ENCODE results near the gene LOXL4.

Gene LOXL4

DNA sequence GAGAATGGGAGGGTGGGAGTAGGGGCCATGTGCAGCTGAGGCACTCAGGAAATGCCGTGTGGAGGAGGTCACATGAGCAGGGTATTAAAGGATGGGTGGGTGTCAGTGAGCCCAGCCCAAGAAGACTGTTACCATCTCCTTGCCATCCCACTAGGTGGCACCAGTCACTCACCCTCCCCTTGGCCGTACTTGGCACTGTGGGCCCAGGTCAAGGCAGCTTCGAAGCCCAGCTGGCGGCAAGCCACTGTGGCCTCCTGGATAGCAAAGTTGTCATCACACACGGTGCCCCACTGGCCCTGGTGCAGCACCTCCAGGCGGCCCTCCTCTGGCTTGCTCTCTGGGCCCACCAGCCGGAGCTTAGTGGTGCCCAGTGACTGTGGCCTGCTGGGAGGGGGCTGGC is 5.4 kb downstream of the LOXL4 start:
- peaks cover 15% of the 10 kb centered on the region for H3K27me3 Mint-ChIP-seq (ENCODE audit: low read depth)
- no peak overlapping the region for H3K27ac Mint-ChIP-seq
- no peaks in the 10 kb centered on the region for H3K4me1 Mint-ChIP-seq (ENCODE audit: low read depth)
- no peaks in the 10 kb centered on the region for H3K9me3 Mint-ChIP-seq
- no peak overlapping the region for H3K4me3 Mint-ChIP-seq
- H3K36me3 Mint-ChIP-seq (ENCODE audit: low read depth), result no peaks in the 10 kb centered on the region

DNA sequence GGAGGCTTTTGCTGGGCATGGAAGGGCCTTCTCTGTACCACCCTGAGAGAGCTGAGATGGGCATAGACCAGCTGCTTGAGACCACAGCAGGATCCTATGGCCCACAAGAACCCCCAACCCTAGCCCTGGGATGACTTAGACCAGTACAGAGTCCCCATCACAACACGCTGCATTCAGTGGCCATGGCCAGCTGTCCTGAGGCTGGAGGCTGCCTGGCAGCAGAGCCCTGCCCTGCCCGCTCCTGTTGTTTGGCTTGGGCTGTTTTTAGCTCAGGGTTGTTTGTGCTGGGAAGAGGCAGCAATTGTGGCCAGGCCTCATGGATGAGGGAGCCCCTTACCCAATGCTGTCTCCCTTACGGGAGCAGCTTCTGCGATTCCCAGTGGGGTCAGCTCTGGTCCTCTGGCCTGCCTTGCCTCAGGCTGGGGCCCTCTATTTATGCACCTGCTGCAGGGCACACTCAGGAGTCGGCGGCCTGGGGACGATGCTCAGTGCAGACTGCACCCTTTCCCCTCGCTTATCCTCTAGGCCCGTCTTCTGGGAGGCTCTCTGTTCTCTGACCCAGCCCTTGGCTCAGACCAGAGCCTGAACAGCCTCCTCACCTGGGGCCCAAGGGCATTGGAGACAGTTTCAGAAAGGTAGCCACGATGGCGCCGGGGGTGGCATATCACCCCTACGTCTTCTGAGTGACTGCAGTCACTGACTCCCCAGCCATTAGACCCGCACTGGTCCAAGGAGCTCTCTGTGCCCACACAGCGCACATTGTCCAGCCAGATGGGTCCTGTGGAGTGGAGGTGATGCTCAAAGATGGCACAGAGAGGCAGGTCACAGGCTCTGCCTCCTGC is 6.3 kb downstream of the LOXL4 start:
- Mint-ChIP-seq H3K27me3 (ENCODE audit: low read depth) (peaks cover 8% of the 10 kb centered on the region), H3K36me3 (ENCODE audit: low read depth) (no peaks in the 10 kb centered on the region), H3K4me3 (no peak overlapping the region), H3K9me3 (no peaks in the 10 kb centered on the region), H3K4me1 (ENCODE audit: low read depth) (no peaks in the 10 kb centered on the region), H3K27ac (no peak overlapping the region)

DNA sequence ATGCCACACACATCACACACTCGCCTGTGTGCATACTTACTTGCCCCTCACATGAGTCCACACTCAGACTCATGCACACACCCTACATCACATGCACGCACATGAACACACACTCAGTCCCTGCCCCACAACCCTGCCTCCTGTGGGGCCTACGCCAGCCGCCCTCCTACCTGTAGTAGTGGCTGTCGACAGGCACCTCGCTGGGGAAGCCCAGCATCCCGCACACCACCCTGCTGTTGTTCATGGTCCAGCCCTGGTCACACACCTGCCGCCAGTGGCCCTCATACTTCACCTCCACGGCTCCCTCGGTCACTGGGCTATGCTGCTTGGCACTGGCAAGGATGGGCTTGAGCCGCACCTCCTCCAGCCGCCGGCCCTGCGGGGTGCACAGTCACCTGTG is 7.2 kb downstream of the LOXL4 start:
- Mint-ChIP-seq H3K4me1 (ENCODE audit: low read depth) (no peaks in the 10 kb centered on the region), H3K36me3 (ENCODE audit: low read depth) (peaks cover 4% of the 10 kb centered on the region), H3K27ac (no peak overlapping the region), H3K4me3 (no peak overlapping the region), H3K27me3 (ENCODE audit: low read depth) (no peaks in the 10 kb centered on the region), H3K9me3 (no peaks in the 10 kb centered on the region)

DNA sequence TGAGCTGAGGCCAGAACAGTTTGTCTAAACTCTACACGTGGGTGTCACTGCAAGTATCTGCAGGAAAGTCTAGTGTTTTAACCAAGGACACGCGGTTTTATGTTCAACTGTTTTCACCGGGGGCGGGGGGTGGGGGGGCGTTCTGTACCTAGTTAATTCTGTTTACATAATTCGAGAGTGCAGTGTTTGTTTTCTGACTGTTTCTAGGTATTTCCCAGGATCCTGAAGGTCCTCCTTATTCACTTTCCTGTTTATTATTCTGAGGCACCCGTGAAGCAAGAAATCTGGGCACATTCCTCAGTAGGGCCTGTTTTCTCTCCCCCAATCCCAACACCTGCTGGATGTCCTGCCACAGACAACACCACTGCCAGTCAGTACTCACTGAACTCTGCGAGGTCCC is 7.6 kb downstream of the LOXL4 start:
- Mint-ChIP-seq H3K27ac (no peak overlapping the region), H3K9me3 (no peaks in the 10 kb centered on the region), H3K4me3 (no peak overlapping the region), H3K36me3 (ENCODE audit: low read depth) (peaks cover 4% of the 10 kb centered on the region), H3K27me3 (ENCODE audit: low read depth) (no peaks in the 10 kb centered on the region), H3K4me1 (ENCODE audit: low read depth) (no peaks in the 10 kb centered on the region)

DNA sequence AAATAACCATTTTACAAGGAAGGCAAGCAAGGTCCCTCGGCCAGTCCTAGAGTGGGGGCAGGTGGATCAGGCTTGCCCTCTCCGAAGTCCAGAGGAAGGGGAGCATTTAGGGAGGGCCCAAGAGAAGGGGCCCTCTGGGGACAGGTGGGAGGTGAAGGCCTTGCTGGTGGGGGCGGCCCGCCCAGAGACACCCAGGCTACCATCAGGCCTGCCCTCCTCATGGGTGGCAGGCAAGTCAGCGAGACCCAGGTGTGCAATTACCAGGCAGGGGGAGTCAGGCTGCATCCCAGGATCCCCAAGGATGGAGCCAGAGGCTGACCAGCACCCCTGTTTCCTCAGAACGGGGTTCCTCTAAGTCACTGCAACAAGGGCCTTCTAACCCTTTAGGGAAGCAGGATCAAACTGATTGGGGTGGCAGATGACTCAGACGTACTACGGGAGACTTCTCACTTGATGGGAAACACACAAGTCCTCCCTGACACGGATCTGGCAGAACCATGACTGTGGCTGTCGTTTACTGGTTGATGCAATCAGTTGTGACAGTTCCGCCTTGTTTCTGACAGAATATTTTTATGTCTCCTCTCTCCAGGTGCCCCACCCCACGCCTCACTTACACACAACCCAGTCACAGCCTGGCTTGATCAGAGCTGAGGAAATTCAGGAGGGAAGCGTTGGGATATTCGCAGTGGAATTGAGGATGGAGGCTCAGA is 8.2 kb downstream of the LOXL4 start:
- no peak overlapping the region for H3K27ac Mint-ChIP-seq
- H3K36me3 Mint-ChIP-seq (ENCODE audit: low read depth), result peaks cover 4% of the 10 kb centered on the region
- H3K27me3 Mint-ChIP-seq (ENCODE audit: low read depth), result no peaks in the 10 kb centered on the region
- H3K9me3 Mint-ChIP-seq, result no peaks in the 10 kb centered on the region
- no peaks in the 10 kb centered on the region for H3K4me1 Mint-ChIP-seq (ENCODE audit: low read depth)
- no peak overlapping the region for H3K4me3 Mint-ChIP-seq

DNA sequence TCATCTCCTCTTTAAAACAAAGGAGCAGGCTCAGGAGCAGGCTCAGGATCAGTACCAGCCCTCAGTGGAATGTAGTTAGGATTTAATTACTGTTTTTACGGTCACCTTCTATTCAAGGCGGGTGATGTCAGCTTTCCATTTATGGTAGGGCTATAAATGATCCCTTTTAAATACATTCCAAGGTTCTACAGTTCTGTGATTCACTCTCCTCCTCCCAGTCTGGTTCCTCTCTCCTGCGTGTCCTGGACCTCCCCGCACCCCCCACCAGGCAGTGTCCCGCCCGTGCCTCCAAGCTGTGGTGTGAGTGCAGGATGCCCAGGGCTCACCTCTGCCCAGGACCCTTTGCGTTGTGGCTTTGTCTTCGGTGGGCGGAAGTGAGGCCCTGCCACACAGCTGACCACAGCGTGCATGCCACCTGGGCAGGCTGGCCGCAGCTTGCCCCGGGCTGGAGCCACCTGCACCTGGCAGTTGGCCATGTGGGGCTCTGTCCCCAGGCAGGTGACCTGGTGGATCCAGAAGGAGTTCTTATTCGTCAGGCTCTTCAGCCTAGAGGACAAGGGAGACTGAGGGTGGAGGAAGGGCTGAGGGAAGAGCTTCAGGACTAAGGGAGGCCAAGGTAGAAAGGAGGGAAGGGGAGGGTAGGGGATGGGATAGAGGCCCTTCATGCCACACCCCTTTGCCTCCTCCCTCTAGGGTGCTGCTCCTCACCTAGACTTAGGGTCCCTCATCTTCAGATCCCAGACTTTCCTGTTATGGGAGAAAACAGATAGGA is 9.1 kb downstream of the LOXL4 start:
- H3K36me3 Mint-ChIP-seq (ENCODE audit: low read depth), result peaks cover 4% of the 10 kb centered on the region
- H3K4me1 Mint-ChIP-seq (ENCODE audit: low read depth), result no peaks in the 10 kb centered on the region
- H3K27me3 Mint-ChIP-seq (ENCODE audit: low read depth), result no peaks in the 10 kb centered on the region
- no peaks in the 10 kb centered on the region for H3K9me3 Mint-ChIP-seq
- H3K4me3 Mint-ChIP-seq, result no peak overlapping the region
- no peak overlapping the region for H3K27ac Mint-ChIP-seq

DNA sequence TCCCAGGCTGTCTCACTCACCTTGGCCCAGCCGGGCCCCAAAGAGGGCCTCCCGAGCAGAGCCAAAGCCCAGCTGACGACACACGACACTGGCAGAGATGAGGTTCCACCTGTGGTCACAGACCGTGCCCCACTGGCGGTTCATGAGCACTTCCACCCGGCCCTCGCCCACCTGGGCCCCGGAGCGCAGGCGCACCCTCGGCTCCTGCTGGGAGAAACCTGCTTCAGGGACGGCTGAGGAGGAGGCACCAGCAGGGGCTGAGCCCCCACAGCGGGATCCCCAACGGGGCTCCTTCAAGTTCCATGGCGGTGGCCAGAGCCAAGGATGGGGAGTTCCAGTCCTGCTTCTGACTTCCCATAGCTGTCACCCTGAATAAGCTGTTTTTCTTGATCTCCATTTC is 10.0 kb downstream of the LOXL4 start:
- H3K9me3 Mint-ChIP-seq, result no peaks in the 10 kb centered on the region
- no peak overlapping the region for H3K4me3 Mint-ChIP-seq
- no peaks in the 10 kb centered on the region for H3K27me3 Mint-ChIP-seq (ENCODE audit: low read depth)
- no peak overlapping the region for H3K27ac Mint-ChIP-seq
- peaks cover 4% of the 10 kb centered on the region for H3K36me3 Mint-ChIP-seq (ENCODE audit: low read depth)
- H3K4me1 Mint-ChIP-seq (ENCODE audit: low read depth), result no peaks in the 10 kb centered on the region

DNA sequence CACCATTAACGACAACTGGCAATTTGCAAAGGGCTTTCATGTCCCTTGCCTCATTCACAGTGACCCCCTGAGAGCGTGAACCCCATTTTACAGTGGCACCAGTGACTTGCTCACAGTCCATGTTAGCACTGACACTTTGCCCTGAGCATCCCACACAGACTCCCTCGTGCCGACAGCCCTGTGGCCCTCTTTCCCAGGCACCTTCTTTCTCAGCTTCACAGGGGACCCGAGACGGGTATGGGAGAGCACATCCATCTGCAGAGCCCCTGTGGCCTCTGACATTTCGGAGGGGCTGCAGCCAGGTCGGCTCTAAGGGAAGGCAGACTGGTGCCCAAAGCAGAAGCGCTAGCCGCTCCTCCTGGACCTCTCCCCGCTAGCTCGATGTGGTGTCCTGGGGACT is 10.8 kb downstream of the LOXL4 start:
- Mint-ChIP-seq H3K27me3 (ENCODE audit: low read depth) (no peaks in the 10 kb centered on the region), H3K27ac (no peak overlapping the region), H3K4me3 (no peak overlapping the region), H3K9me3 (no peaks in the 10 kb centered on the region), H3K36me3 (ENCODE audit: low read depth) (peaks cover 4% of the 10 kb centered on the region), H3K4me1 (ENCODE audit: low read depth) (no peaks in the 10 kb centered on the region)

DNA sequence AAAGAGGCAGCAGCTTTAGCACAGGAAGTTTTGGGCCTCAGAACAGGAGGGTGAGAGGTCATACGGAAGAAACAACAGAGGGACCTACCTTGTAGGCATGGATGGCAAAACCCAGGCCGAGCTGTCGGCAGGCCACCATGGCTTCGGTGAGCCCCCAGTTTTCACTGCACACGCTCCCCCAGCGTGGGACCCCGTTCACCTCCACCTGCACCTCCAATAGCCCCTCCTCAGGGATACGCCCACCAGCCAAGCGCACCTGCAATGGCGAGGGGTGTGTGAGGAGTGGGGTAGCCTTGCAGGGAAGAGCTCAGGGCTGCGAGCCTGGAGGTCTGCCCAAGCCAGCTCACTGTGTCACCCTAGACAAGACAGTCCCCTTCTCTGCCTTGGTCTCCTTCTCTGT is 11.3 kb downstream of the LOXL4 start:
- no peaks in the 10 kb centered on the region for H3K27me3 Mint-ChIP-seq (ENCODE audit: low read depth)
- H3K9me3 Mint-ChIP-seq, result no peaks in the 10 kb centered on the region
- H3K36me3 Mint-ChIP-seq (ENCODE audit: low read depth), result peaks cover 4% of the 10 kb centered on the region
- no peak overlapping the region for H3K27ac Mint-ChIP-seq
- no peak overlapping the region for H3K4me3 Mint-ChIP-seq
- no peaks in the 10 kb centered on the region for H3K4me1 Mint-ChIP-seq (ENCODE audit: low read depth)

DNA sequence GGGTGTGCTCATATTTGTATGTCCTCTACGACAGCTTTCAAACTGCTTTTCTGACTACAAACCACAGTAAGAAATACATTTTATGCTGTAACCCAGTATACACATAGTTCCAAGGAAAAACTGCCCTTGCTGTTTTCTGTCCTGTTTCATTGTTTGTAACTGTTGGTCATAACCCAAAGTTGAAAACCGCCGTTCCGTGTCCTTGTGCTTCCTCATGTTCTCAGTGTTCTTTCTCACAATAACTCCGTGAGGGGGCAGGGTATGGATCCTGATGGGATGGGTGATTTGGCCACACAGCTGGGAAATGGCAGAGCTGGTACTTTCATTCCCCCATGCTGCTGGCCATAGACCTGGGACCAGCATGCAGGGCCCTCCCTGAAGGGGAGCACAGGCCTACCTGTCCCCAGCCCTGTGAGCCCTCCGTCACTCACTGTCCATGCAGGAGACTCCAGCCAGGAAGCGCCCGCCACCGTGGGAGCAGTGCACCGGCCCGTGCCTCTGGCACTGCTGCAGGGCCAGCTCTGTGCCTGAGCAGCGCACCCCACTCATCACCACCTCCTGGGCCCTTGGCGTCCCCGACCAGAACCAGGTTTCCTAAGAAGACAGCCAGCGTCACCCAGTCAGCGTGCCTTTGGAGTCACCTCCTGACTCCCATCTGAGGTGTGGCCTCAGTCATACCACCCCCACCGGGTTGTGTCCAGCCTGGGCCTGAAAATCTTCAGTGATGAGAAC is 12.7 kb downstream of the LOXL4 start:
- Mint-ChIP-seq H3K27me3 (ENCODE audit: low read depth) (no peaks in the 10 kb centered on the region), H3K36me3 (ENCODE audit: low read depth) (peaks cover 4% of the 10 kb centered on the region), H3K4me1 (ENCODE audit: low read depth) (no peaks in the 10 kb centered on the region), H3K9me3 (no peaks in the 10 kb centered on the region), H3K4me3 (no peak overlapping the region), H3K27ac (no peak overlapping the region)

DNA sequence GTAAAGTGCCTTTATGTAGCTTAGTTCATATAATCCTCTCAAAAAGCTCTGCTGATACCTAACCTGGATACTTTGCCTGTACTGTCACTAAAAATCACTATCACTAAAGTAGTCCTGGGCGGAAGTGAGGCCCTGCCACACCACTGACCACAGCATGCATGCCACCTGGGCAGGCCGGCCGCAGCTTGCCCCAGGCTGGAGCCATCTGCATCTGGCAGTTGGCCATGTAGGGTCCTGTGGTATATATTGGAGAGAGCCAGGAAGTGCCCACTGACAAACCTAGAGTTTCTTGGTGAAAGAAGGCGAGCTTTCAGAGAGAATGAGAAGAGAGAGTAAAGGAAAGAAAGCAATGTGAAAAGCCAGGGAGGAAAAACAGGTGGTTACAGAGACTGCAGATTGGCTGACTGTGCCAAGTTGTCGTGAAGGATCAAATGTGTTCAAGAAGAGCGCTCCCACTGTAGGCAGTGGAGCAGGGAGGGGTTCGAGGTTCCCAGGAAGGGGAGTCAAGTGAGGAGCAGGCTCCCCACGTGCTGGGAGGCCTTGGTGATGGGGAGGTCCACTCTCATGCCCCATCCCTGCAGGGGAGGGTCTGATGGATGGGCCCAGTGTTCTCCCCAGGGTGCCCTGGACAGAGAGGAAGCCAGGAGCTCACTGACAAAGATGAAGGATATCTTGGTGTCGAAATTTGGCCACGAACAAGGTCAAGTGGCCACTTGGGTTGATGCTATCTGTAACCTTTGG is 13.6 kb downstream of the LOXL4 start:
- Mint-ChIP-seq H3K9me3 (no peaks in the 10 kb centered on the region), H3K27me3 (ENCODE audit: low read depth) (no peaks in the 10 kb centered on the region), H3K4me3 (no peak overlapping the region), H3K4me1 (ENCODE audit: low read depth) (no peaks in the 10 kb centered on the region), H3K27ac (no peak overlapping the region), H3K36me3 (ENCODE audit: low read depth) (peaks cover 12% of the 10 kb centered on the region)

DNA sequence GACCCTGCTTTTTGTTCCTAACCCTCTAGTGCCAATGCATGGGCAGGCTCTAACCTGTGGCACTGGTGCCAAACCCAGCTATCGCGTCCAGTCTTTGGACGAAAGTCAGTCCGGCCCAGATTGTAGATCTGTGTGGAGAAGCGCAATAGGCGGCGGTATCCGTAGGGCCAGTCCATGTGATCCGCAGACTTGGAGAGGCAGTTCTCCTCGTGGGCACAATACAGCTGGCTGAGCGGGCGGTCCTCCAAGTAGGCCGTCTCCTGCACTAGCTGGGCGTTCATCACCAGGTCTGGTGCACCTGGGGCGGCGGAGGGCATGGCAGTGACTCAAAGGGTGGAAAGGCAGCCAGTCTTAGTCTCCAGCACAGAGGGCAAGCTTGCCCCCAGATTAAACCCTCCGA is 14.5 kb downstream of the LOXL4 start:
- H3K36me3 Mint-ChIP-seq (ENCODE audit: low read depth), result peaks cover 14% of the 10 kb centered on the region
- no peaks in the 10 kb centered on the region for H3K9me3 Mint-ChIP-seq
- no peaks in the 10 kb centered on the region for H3K4me1 Mint-ChIP-seq (ENCODE audit: low read depth)
- H3K4me3 Mint-ChIP-seq, result no peak overlapping the region
- no peaks in the 10 kb centered on the region for H3K27me3 Mint-ChIP-seq (ENCODE audit: low read depth)
- no peak overlapping the region for H3K27ac Mint-ChIP-seq

DNA sequence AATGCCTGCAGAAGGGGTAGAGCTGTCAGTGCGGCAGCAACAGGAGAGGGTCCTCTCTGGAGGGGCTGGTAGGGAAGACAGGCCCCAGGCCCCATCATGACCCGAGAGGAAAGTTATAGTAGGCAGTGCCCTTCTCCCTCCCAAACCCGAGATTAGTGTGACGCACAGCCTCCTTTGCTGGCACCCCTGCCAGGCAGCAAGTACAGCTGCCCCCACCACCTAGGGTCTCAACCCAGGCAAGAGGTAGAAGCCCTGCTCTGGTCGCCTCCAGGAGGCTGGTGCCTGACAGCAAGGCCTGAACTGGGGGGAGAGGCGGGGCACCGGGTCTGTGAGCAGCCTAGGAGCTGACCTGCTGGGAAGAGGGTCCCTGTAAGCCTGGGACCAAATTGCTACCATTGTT is 15.5 kb downstream of the LOXL4 start:
- Mint-ChIP-seq H3K4me3 (no peak overlapping the region), H3K36me3 (ENCODE audit: low read depth) (peaks cover 17% of the 10 kb centered on the region), H3K4me1 (ENCODE audit: low read depth) (no peaks in the 10 kb centered on the region), H3K27me3 (ENCODE audit: low read depth) (no peaks in the 10 kb centered on the region), H3K9me3 (no peaks in the 10 kb centered on the region), H3K27ac (no peak overlapping the region)

DNA sequence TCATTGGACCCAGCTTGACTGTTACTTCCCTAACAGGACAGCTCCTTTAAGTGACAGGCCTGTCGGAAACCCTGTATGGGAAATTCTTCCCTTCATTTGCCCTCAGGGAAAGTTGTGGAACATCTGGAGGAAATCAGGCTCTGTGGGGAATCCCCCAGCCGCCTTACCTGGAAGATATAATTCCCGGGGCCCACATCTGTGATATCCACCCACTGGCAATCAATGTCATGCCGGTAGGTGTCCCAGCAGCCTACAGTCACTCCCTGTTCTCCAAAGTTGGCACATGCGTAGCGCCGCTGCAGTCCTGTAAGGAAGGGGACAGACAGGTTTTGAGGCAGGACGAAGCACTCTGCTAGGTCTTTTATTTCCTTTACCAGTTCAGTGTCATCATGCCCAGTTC is 16.6 kb downstream of the LOXL4 start:
- Mint-ChIP-seq H3K36me3 (ENCODE audit: low read depth) (peaks cover 23% of the 10 kb centered on the region), H3K4me1 (ENCODE audit: low read depth) (no peaks in the 10 kb centered on the region), H3K27ac (no peak overlapping the region), H3K27me3 (ENCODE audit: low read depth) (no peaks in the 10 kb centered on the region), H3K9me3 (no peaks in the 10 kb centered on the region), H3K4me3 (no peak overlapping the region)
